ENCODE results near the gene RIC8B. TPM values are rescaled to one million over a fixed set of nuclear protein-coding genes. Genes with fewer than 3 reads are reported as not detected.

RIC8B gene
- total and polyA plus RNA-seq, 2 of the 8 experiments (the other 6 are each of a cell fraction or from before 2014, with no cell fraction given), result 8.2 to 25.3 TPM

GRCh38 chr12:106867651-106868050 is 93.2 kb downstream of the RIC8B start:
- FAIRE-seq, result no peak
- TF ChIP-seq TBP (IDR thresholded peaks at IDR 0.05; ENCODE audit: low read depth, low read length), result no peak
- no peak for TF ChIP-seq MAFK (IDR thresholded peaks at IDR 0.05; ENCODE audit: low read depth, low read length)
- no peak for TF ChIP-seq ASH2L (IDR thresholded peaks at IDR 0.05; ENCODE audit: low read length)
- TF ChIP-seq BCL11A (IDR thresholded peaks at IDR 0.05; ENCODE audit: low read depth in 2 of 2, low read length in 2 of 2), result no peak
- no peak for TF ChIP-seq POU5F1 (IDR thresholded peaks at IDR 0.05; ENCODE audit: low read depth, low read length)
- no peak for TF ChIP-seq YY1 (IDR thresholded peaks at IDR 0.05; ENCODE audit: low read depth, low read length)

More at GRCh38 chr12:106867651-106868050, 93.2 kb downstream of the RIC8B start:
- Histone ChIP-seq H3K4me3 (ENCODE audit: extremely low read depth in 1 of 4, insufficient read depth in 2 of 4, low read depth in 3 of 4, low read length in 4 of 4) (no peak overlapping the region), H3K56ac (replicated peaks; ENCODE audit: insufficient read length, low read depth, low read length) (no peak overlapping the region), H3K4me1 (replicated peaks in 1 of 4; ENCODE audit: control insufficient read depth in 3 of 4, insufficient read depth in 4 of 4, low read length in 3 of 4) (peaks cover 0 to 9% (median 6%) of the 10 kb centered on the region in 4 experiments; a peak in 4 of 7 replicates), H3K18ac (ENCODE audit: extremely low read depth, low read length) (no peak overlapping the region), H4K91ac (replicated peaks; ENCODE audit: insufficient read length, low read length) (no peak overlapping the region), H3K4me2 (ENCODE audit: insufficient read depth in 1 of 2, low read depth in 2 of 2, low read length in 2 of 2) (no peak overlapping the region), H3K36me3 (ENCODE audit: control insufficient read depth in 2 of 4, insufficient read depth in 4 of 4, low read length in 3 of 4) (peaks cover 0 to 5% (median 2%) of the 10 kb centered on the region in 4 experiments; a peak in 3 of 8 replicates), H4K8ac (ENCODE audit: extremely low read depth, insufficient read depth, low read length) (no peak overlapping the region), H2BK12ac (ENCODE audit: low read depth, low read length) (no peak overlapping the region), H2BK5ac (ENCODE audit: low read depth, low read length) (no peak overlapping the region), H3K79me1 (ENCODE audit: low read depth, low read length) (peaks cover 2% of the 10 kb centered on the region; the same call in 1 of the 2 replicates), H3K4ac (replicated peaks; ENCODE audit: insufficient read length, low read depth, low read length) (no peak overlapping the region), H2BK15ac (ENCODE audit: low read length) (no peak overlapping the region), H3K9ac (replicated peaks in 1 of 4; ENCODE audit: extremely low read depth in 1 of 4, low read depth in 3 of 4, low read length in 3 of 4) (no peak overlapping the region), H3K23ac (ENCODE audit: insufficient read length) (no peak overlapping the region), H3K79me2 (ENCODE audit: control insufficient read depth in 1 of 2, insufficient read depth in 2 of 2, low read length in 2 of 2) (0 out of 4 replicates have a peak, but pooled peaks cover 0 to 3% of the 10 kb centered on the region in 2 experiments), H3K27ac (ENCODE audit: low read depth, low read length) (no peak overlapping the region), H3K27me3 (replicated peaks in 1 of 4; ENCODE audit: control insufficient read depth in 3 of 4, extremely low read depth in 1 of 4, insufficient read depth in 3 of 4, low read length in 3 of 4) (no peaks in the 10 kb centered on the region), H2AK5ac (ENCODE audit: low read depth, low read length) (no peak overlapping the region), H2BK120ac (replicated peaks; ENCODE audit: low read depth, low read length) (no peak overlapping the region), H3K9me3 (ENCODE audit: insufficient read depth in 2 of 2, low read depth in 1 of 2, low read length in 1 of 2) (no peaks in the 10 kb centered on the region), H2AFZ (ENCODE audit: low read length) (no peak overlapping the region), H4K20me1 (replicated peaks in 1 of 2; ENCODE audit: control insufficient read depth in 1 of 2, insufficient read depth in 2 of 2, low read length in 2 of 2) (peaks cover 2 to 5% of the 10 kb centered on the region in 2 experiments), H3K14ac (ENCODE audit: insufficient read length) (no peak overlapping the region), H2BK20ac (ENCODE audit: low read length) (no peak overlapping the region), H3K23me2 (ENCODE audit: low read depth, low read length) (no peaks in the 10 kb centered on the region), H4K5ac (ENCODE audit: insufficient read length, low read depth, low read length) (no peak overlapping the region)
- POLR2A ChIA-PET (ENCODE audit: partially characterized antibody), result interaction anchor here (1.2 kb wide), 1 partner anchor 35 kb away, joined by 3 read pairs; no protein-coding TSS in a partner anchor
- CTCF ChIA-PET (ENCODE audit: partially characterized antibody), result interaction anchor here (1.3 kb wide), 1 partner anchor 11 kb away, joined by 3 read pairs; no protein-coding TSS in a partner anchor
- no peak for DNase-seq (ENCODE audit: low read depth in 1 of 2, low spot score in 2 of 2)
- 90% methylated on average over 3 of the region's 3 CpGs; no CpG with 5 or more reads in 1 of the 2 experiments for WGBS, 2 experiments (ENCODE audit: extremely low coverage in 1 of 2, insufficient coverage in 1 of 2, insufficient read length in 1 of 2, insufficient replicate concordance in 2 of 2, low coverage in 1 of 2, low lambda C conversion rate in 2 of 2, missing lambda C conversion rate in 1 of 2)
